K562 (cell line): ENCODE data around the gene PLEKHA6. TPM values are rescaled to one million over a fixed set of nuclear protein-coding genes. Genes with fewer than 3 reads are reported as not detected.

Experiments
- ATAC-seq: fragments of 200-7000 bp; cut with Tn5 transposase; 3 replicates; pipeline ENCODE4 v1.9.1; 2020; ENCODE audit warnings: moderate library complexity
- BruUV-seq: library from RNA; stranded (reverse); fragments of 400-500 nt; replicated peaks from 2 replicates; lab custom pipeline; 2021; lab: Mats Ljungman, UMichigan
- CTCF ChIA-PET: fragments of 300-600 bp; formaldehyde crosslinking; extraction: SDS; loops from one replicate; lab custom pipeline; 2021; ENCODE audit warnings: low intra/inter-chr PET ratio; lab: Yijun Ruan, JAX
- POLR2A ChIA-PET: fragments of 300-600, 350-650 bp; sonication (Branson Sonifier 250); formaldehyde crosslinking; extraction: SDS; loops from one replicate; lab custom pipeline; 2021; ENCODE audit warnings: antibody characterized with exemption, inconsistent platforms; lab: Yijun Ruan, JAX
- DNase-seq, 4 experiments: peaks; one replicate each; pipeline versions ENCODE4 v3.0.0 to v3.0.0-alpha.2; 2011 to 2018; ENCODE audit warnings: low spot score in 3 of 4, mixed read lengths in 3 of 4; ENCODE audit errors: extremely low read depth in 1 of 4
- FAIRE-seq: peaks from 2 replicates; lab custom pipeline; 2011; peaks lifted over from hg19 to GRCh38; lab: Jason Lieb, UNC
- H2AFZ ChIP-seq: 2 replicates; pipeline ENCODE4 v1.6.0; 2011; ENCODE audit warnings: low read depth, low read length, control low read depth, inconsistent platforms
- H3K27ac ChIP-seq: fragments of 200-600 bp; 3 replicates; pipeline ENCODE4 v1.8.0; 2011; ENCODE audit warnings: low read depth, mild to moderate bottlenecking, control low read depth, inconsistent platforms, low read length, moderate library complexity, mixed read lengths; ENCODE audit errors: extremely low read depth
- H3K27me3 ChIP-seq, 2 experiments: fragments of 300-600 bp in 1 of 2; 2 replicates in 1 of 2; 3 replicates in 1 of 2; pipeline versions ENCODE4 v1.6.0 to v1.8.0; 2011; ENCODE audit warnings: inconsistent platforms in 2 of 2, low read length in 2 of 2, mild to moderate bottlenecking in 1 of 2, mixed read lengths in 1 of 2, moderate library complexity in 1 of 2; ENCODE audit not compliant: control insufficient read depth in 2 of 2, insufficient read depth in 2 of 2
- H3K36me3 ChIP-seq: fragments of 300-600 bp; 3 replicates; pipeline ENCODE4 v1.8.0; 2011; ENCODE audit warnings: mild to moderate bottlenecking, low read length, inconsistent platforms; ENCODE audit not compliant: control insufficient read depth, insufficient read depth
- H3K4me1 ChIP-seq, 2 experiments: fragments of 200-600 bp in 1 of 2; replicated peaks in 1 of 2; 2 replicates in 1 of 2; 3 replicates in 1 of 2; pipeline versions ENCODE4 v1.5.1 to v1.8.0; 2011; ENCODE audit warnings: inconsistent platforms in 2 of 2, low read length in 2 of 2, mild to moderate bottlenecking in 1 of 2, mixed read lengths in 1 of 2, moderate library complexity in 1 of 2; ENCODE audit not compliant: control insufficient read depth in 2 of 2, insufficient read depth in 2 of 2
- H3K4me2 ChIP-seq: 2 replicates; pipeline ENCODE4 v1.6.1; 2011; ENCODE audit warnings: low read length, control low read depth, inconsistent platforms, mixed read lengths; ENCODE audit not compliant: insufficient read depth
- H3K4me3 ChIP-seq: fragments of 200-600 bp; sonication (generic), shearing (Covaris generic); 2 replicates; pipeline ENCODE4 v1.5.1; 2016; ENCODE audit warnings: control low read depth, inconsistent platforms
- H3K79me2 ChIP-seq: fragments of 200-600 bp; 3 replicates; pipeline ENCODE4 v1.8.0; 2011; ENCODE audit warnings: low read length, inconsistent platforms; ENCODE audit not compliant: control insufficient read depth, insufficient read depth
- H3K9ac ChIP-seq, 2 experiments: 2 replicates each; pipeline versions ENCODE4 v1.6.0 to v1.6.1; 2011; ENCODE audit warnings: low read depth in 2 of 2, low read length in 2 of 2, control low read depth in 1 of 2, inconsistent platforms in 1 of 2, mild to moderate bottlenecking in 1 of 2, mixed read lengths in 1 of 2; ENCODE audit not compliant: insufficient read depth in 1 of 2
- H3K9me1 ChIP-seq: one replicate; pipeline ENCODE4 v1.6.0; 2011; ENCODE audit warnings: inconsistent platforms, mild to moderate bottlenecking, low read length, moderate library complexity; ENCODE audit not compliant: control insufficient read depth, insufficient read depth
- H3K9me3 ChIP-seq: replicated peaks from 2 replicates; pipeline ENCODE4 v1.5.1; 2011; ENCODE audit warnings: low read depth, low read length, inconsistent platforms; ENCODE audit not compliant: control insufficient read depth, insufficient read depth
- H4K20me1 ChIP-seq: replicated peaks from 2 replicates; pipeline ENCODE4 v1.6.1; 2011; ENCODE audit warnings: low read length, inconsistent platforms, mixed read lengths; ENCODE audit not compliant: control insufficient read depth, insufficient read depth
- BMI1 ChIP-seq: fragments of 150-350 bp; IDR thresholded peaks from 2 replicates; pipeline ENCODE4 v1.6.1; 2014; ENCODE audit warnings: low read length
- CBFA2T3 ChIP-seq: fragments of 450-650 bp; IDR thresholded peaks from 2 replicates; pipeline ENCODE4 v1.6.1; 2017
- FOXM1 ChIP-seq, 2 experiments: fragments of 450-650 bp in 1 of 2; sonication (generic) in 1 of 2; formaldehyde crosslinking in 1 of 2; IDR thresholded peaks; 2 replicates each; pipeline versions ENCODE4 v1.6.1 to v1.9.0; 2017 to 2022; ENCODE audit warnings: low read depth in 2 of 2, mild to moderate bottlenecking in 2 of 2, missing genetic modification reagents in 1 of 2, moderate library complexity in 1 of 2
- FOXP1 ChIP-seq: sonication (generic); formaldehyde crosslinking; IDR thresholded peaks from 2 replicates; pipeline ENCODE4 v1.8.0; 2022; ENCODE audit warnings: mild to moderate bottlenecking, missing genetic modification reagents
- NONO ChIP-seq, 2 experiments: fragments of 200-400 bp in 1 of 2; fragments of 450-650 bp in 1 of 2; formaldehyde crosslinking in 1 of 2; IDR thresholded peaks; 2 replicates each; pipeline ENCODE4 v1.6.1; 2017; ENCODE audit warnings: low read depth in 2 of 2, mild to moderate bottlenecking in 2 of 2, moderate library complexity in 2 of 2, low read length in 1 of 2
- PHF21A ChIP-seq: fragments of 450-650 bp; IDR thresholded peaks from 2 replicates; pipeline ENCODE4 v1.6.1; 2017; ENCODE audit warnings: low read depth, borderline replicate concordance
- RBM17 ChIP-seq: fragments of 200-400 bp; formaldehyde crosslinking; IDR thresholded peaks from 2 replicates; pipeline ENCODE4 v1.6.1; 2017; ENCODE audit warnings: low read depth, mild to moderate bottlenecking, low read length, borderline replicate concordance
- RFX5 ChIP-seq: IDR thresholded peaks from 2 replicates; pipeline ENCODE4 v1.6.1; 2011; ENCODE audit warnings: low read depth, mild to moderate bottlenecking, improper control_type of control experiment, low read length
- TEAD1 ChIP-seq, 2 experiments: fragments of 450-650 bp in 1 of 2; sonication (generic) in 1 of 2; formaldehyde crosslinking; IDR thresholded peaks; 2 replicates each; pipeline versions ENCODE4 v1.4.0 to v1.8.0; 2020 to 2022; ENCODE audit warnings: mild to moderate bottlenecking in 2 of 2, missing genetic modification reagents in 1 of 2
- THAP12 ChIP-seq: fragments of 250-450 bp; sonication (Bioruptor Pico); IDR thresholded peaks from 2 replicates; pipeline ENCODE4 v1.9.0; 2021; ENCODE audit warnings: mild to moderate bottlenecking, inconsistent platforms
- U2AF1 ChIP-seq: fragments of 200-400 bp; formaldehyde crosslinking; optimal IDR thresholded peaks from 2 replicates; pipeline ENCODE3; 2017; ENCODE audit warnings: mild to moderate bottlenecking, low read depth, low read length, moderate library complexity
- VEZF1 ChIP-seq: fragments of 200-800 bp; sonication (Bioruptor generic); IDR thresholded peaks from 2 replicates; pipeline ENCODE4 v1.6.1; 2017; ENCODE audit warnings: missing genetic modification characterization, missing compliant biosample characterization
- ZNF133 ChIP-seq: fragments of 250-450 bp; sonication (Bioruptor Pico); IDR thresholded peaks from 2 replicates; pipeline ENCODE4 v1.4.0; 2020; ENCODE audit warnings: mild to moderate bottlenecking
- ZNF57 ChIP-seq: fragments of 450-650 bp; formaldehyde crosslinking; IDR thresholded peaks from 2 replicates; pipeline ENCODE4 v1.4.0; 2020; ENCODE audit warnings: mild to moderate bottlenecking, moderate library complexity
- WGBS: fragments of 100-300 bp; shearing (Covaris generic); methylation state at CpG from one replicate; pipeline ENCODE4 v1.1.6; 2016; ENCODE audit warnings: low coverage, mixed read lengths; ENCODE audit not compliant: insufficient coverage; ENCODE audit errors: missing lambda C conversion rate; 5-methylcytosine and 5-hydroxymethylcytosine counted together
- in situ Hi-C: fragments of 300-500 bp; cut with MboI; formaldehyde crosslinking; loops from 4 replicates; pipeline ENCODE4 v1.15.0; 2018; ENCODE audit warnings: inconsistent platforms, mixed read lengths
- intact Hi-C: fragments of 100-400 bp; cut with micrococcal nuclease; formaldehyde crosslinking; loops from 2 replicates; pipeline ENCODE4 v1.14.2; 2022
- polyA plus RNA-seq, 8 experiments: library from polyadenylated mRNA; depleted of rRNA in 4 of 8; stranded (reverse) in 5 of 8; unstranded in 3 of 8; fragments of >200 nt; fragmentation: Nextera tagmentation in 2 of 8; fragmentation: Illumina TruSeq in 1 of 8; extraction: Ambion mirVana in 2 of 8; extraction: Trizol in 1 of 8; gene quantifications; 2 replicates each; pipeline versions ENCODE4 v1.2.1 to v1.2.3, GENCODE V29; 2011 to 2014; ENCODE audit warnings: inconsistent platforms in 1 of 8, missing spikeins in 1 of 8
- total RNA-seq, 7 experiments: library from RNA; depleted of rRNA in 6 of 7; stranded (reverse); fragments of >200 nt in 6 of 7; fragmentation: Illumina TruSeq in 2 of 7; extraction: Trizol in 2 of 7; gene quantifications; 2 replicates each; pipeline versions ENCODE4 v1.2.1 to v1.2.3, GENCODE V29; 2011 to 2021; ENCODE audit warnings: low replicate concordance in 1 of 7
- TF ChIP-seq, protein P1 (sequence below): sonication (generic); formaldehyde crosslinking; IDR thresholded peaks from 2 replicates; pipeline ENCODE4 v1.8.1; 2023; ENCODE audit warnings: mild to moderate bottlenecking, missing genetic modification reagents
- TF ChIP-seq, protein P2 (sequence below): sonication (generic); formaldehyde crosslinking; IDR thresholded peaks from 2 replicates; pipeline ENCODE4 v1.8.1; 2022; ENCODE audit warnings: missing genetic modification reagents

The PLEKHA6 gene
- total and polyA plus RNA-seq, 9 of the 15 experiments (the other 6 are each of a cell fraction or from before 2014, with no cell fraction given), result under 0.01 to 0.33 (median 0.01) TPM; not detected in 4

DNA sequence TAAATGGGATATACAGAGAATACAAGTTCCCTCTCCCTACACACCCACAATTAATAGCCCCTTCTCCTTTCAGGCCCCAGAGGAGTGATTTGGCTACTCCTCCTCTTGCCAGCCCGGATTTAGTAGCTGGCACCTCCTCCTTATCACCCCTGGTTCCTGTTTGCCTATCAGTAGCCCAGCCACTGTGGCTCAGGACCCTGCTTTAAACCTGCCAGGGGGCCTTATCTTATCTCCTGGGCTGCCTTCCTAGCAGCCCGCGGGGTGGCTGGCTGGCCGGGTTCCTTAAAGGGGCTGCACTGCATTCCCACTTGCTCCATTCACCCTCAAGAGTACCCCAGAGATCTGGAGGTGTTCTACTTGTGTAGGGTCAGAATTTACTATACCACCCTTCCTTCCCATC is 70.4 kb downstream of the PLEKHA6 start:
- Histone ChIP-seq H3K4me2 (no peak overlapping the region), H3K27me3 (peaks cover 19 to 60% of the 10 kb centered on the region in 2 experiments), H3K9me3 (no peaks in the 10 kb centered on the region), H3K4me1 (peaks cover 0 to 12% of the 10 kb centered on the region in 2 experiments; a peak in 3 of 5 replicates), H3K9ac (no peak overlapping the region), H4K20me1 (0 out of 2 replicates have a peak, but pooled peaks cover 6% of the 10 kb centered on the region), H2AFZ (no peak overlapping the region), H3K79me2 (no peaks in the 10 kb centered on the region), H3K9me1 (no peaks in the 10 kb centered on the region), H3K27ac (no peak overlapping the region), H3K36me3 (no peaks in the 10 kb centered on the region), H3K4me3 (no peak overlapping the region)
- WGBS, result 0% methylated on average over 4 of the region's 4 CpGs
- no peak for DNase-seq
- intact Hi-C loops (no loop called here), in situ Hi-C loops (no loop called here)
- ChIA-PET CTCF (no interaction called here), POLR2A (interaction anchor here (0.7 kb wide), 1 partner anchor 563 kb away, joined by 3 read pairs; no protein-coding TSS in a partner anchor)
- ATAC-seq, result no peak
- no peak for FAIRE-seq
- BruUV-seq, result no TSS peak
- TF ChIP-seq PHF21A (no peak), RFX5 (no peak), FOXM1 (IDR thresholded peaks at IDR 0.05; ENCODE audit: low read depth) (no peak), FOXM1 (CRISPR knock-in tag; IDR thresholded peaks at IDR 0.05; ENCODE audit: low read depth) (no peak), NONO (IDR thresholded peaks at IDR 0.05; ENCODE audit: low read depth in 2 of 2, low read length in 1 of 2) (no peak), FOXP1 (CRISPR knock-in tag) (no peak), TEAD1 (CRISPR knock-in tag; IDR thresholded peaks at IDR 0.05) (peak in 1 of 2 experiments; percentile 68; a peak in 1 of 4 replicates), ZNF133 (CRISPR knock-in tag) (no peak), RBM17 (no peak), ZNF57 (no peak), CBFA2T3 (peak; percentile 22; the same call in 1 of the 2 replicates), THAP12 (no peak), U2AF1 (no peak), VEZF1 (CRISPR knock-in tag) (peak; percentile 38; the same call in 1 of the 2 replicates), BMI1 (no peak)
- TF ChIP-seq, protein P1, sequence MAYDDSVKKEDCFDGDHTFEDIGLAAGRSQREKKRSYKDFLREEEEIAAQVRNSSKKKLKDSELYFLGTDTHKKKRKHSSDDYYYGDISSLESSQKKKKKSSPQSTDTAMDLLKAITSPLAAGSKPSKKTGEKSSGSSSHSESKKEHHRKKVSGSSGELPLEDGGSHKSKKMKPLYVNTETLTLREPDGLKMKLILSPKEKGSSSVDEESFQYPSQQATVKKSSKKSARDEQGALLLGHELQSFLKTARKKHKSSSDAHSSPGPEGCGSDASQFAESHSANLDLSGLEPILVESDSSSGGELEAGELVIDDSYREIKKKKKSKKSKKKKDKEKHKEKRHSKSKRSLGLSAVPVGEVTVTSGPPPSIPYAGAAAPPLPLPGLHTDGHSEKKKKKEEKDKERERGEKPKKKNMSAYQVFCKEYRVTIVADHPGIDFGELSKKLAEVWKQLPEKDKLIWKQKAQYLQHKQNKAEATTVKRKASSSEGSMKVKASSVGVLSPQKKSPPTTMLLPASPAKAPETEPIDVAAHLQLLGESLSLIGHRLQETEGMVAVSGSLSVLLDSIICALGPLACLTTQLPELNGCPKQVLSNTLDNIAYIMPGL, result no peak
- TF ChIP-seq, protein P2, sequence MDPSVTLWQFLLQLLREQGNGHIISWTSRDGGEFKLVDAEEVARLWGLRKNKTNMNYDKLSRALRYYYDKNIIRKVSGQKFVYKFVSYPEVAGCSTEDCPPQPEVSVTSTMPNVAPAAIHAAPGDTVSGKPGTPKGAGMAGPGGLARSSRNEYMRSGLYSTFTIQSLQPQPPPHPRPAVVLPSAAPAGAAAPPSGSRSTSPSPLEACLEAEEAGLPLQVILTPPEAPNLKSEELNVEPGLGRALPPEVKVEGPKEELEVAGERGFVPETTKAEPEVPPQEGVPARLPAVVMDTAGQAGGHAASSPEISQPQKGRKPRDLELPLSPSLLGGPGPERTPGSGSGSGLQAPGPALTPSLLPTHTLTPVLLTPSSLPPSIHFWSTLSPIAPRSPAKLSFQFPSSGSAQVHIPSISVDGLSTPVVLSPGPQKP (CRISPR knock-in tag), result no peak
